NCI-H146 (cell line): ENCODE measurements around the gene GAL.
A peak's percentile ranks its signal among the peaks of the same experiment; 100 is the strongest.

Source experiments
- DNase-seq: peaks from one replicate; lab custom pipeline; 2025; lab: John Stamatoyannopoulos, UW

Gene GAL

GRCh38 chr11:68682531-68682961 lies 1.8 kb upstream of the GAL start:
- no peak for DNase-seq

GRCh38 chr11:68683121-68683520 lies 1.2 kb upstream of the GAL start:
- no peak for DNase-seq

DNA sequence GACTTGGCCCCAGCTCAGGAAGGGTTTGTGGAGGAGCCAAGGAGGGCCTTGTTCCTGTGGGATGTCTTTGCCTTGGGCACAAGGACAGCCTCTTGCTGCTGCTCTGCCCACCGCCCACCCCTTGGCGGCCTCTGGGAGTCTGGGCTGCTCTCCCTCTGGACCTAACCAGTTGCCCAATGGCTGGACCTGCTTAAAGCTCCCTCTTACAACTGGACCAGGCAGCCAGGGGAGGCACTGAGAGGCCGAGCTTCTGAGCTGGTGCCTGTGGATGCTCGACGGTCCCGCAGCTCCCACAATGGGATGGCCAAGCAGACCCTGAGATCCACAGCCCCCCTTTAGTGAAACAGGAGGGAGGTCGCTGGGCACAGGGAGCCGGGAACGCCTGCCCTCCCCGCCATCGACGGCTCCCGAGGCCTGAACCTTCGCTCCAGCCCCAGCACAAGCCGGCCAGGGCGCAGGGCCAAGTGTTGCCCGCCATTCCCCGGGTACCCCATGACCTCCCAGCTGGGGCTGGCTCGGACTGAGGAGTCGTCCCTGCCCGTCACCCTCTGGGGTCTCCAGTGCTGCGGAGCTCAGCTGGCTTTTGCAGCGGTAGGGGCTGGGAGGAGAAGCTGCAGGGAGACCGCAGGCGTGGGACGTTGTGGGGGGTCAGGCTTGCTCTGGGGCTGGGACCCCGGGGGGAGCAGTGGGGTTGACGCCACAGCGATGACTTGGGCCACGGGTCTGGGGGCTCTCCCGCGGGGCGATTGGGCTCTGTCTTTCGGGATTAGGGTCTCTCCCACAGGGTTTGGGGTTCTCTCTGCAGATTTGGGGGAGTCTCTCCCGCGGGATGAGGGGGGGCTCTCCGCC lies 584 bp upstream of the GAL start:
- DNase-seq, result no peak

DNA sequence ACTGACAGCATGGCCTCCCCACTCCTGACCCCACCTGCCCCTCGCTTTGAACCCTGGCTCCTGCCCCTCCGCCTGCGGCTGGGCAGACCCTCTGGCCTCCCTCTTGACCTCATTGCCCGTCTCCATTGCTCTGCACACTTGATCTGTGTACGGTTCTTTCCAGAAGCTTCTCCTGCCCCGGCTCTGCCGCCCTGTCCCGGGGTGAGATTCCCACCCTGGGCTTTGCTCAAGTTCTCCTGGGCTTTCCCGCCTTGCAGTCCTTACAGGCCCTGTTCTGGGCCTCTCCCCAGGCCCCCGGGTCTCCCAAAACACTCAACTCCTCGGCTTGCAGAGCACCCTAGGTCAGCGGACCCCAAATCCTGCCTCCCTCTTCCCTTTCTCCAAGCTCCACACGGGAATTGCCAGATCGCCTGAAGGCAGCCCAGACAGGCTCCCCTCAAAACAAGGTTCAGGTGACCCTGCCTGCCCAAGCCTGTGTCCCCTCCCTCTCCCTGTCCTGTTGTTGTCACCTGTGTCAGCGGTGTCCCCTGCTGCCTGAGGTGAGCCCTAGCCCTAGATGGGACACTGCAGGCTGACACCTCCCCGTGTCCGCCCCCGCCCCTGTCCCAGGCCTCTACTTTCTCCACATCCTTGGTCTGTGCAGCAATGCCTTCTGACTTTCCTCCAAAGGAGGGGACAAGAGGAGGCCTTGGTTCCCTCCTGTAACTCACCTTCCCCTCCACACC lies 1.5 kb downstream of the GAL start:
- no peak for DNase-seq

DNA sequence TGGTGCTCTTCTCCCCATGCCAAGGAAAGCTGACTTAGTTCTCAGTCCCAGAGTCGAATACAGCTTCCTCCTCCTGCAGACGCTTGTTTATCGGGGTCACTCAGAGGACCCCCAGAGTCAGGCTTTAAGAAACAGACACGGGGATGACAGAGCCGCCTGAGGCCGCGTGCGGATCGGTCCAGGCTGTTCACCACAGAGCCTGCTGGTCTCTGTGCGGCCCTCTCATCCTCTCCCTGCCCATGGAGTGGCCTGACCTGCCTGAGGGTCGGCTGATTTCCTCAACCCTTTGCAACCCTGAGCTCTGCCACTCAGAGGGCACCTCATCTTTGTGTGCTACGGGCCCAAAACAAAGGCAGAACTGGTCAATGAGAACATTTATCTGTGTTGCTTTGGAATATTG lies 2.1 kb downstream of the GAL start:
- no peak for DNase-seq

GRCh38 chr11:68687311-68687710 lies 3.0 kb downstream of the GAL start:
- no peak for DNase-seq

- DNase-seq, result no peak
Measured at GRCh38 chr11:68687986-68688385, 3.6 kb downstream of the GAL start.

DNA sequence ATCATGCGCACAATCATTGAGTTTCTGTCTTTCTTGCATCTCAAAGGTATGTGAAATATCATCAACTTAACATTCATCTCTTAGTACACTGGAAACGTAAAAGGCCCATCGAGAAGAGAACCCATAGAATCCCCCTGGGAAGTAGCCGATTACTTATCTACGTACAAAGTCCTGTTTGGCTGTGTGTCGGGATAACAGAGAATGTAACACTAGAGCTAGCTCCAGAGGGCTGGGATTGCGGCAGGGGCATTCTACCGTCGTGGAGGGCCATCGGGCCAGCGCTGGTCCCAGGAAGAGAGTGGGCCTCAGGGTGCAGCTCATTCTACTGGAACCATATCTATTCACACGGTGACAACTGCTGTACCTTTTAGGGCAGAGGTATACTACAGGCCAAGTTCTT lies 4.5 kb downstream of the GAL start:
- no peak for DNase-seq

- no peak for DNase-seq
Measured at GRCh38 chr11:68689737-68690625, 5.6 kb downstream of the GAL start.

DNA sequence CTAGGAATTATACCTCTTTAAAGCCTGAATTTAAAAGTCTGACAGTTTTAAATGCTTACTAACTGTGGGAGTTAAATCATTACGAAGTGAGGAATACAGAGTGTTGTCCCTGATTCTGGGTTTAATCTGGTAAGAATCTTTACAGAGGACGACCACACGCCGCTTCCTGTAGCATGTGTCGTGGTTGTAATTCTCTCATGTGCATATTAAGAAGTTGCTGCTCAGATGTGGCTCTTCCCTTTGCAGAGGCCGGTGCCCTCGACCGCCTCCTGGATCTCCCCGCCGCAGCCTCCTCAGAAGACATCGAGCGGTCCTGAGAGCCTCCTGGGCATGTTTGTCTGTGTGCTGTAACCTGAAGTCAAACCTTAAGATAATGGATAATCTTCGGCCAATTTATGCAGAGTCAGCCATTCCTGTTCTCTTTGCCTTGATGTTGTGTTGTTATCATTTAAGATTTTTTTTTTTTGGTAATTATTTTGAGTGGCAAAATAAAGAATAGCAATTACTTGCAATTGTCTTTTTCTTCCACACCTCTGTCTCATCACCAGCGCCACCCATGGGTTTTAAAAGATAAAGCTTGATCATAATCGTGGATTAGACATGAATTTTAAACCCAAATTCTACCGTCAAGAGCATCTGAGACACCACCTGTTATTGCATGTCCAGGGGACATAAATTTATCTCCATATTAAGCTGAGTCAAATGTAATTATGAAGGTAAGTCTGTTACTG lies 6.5 kb downstream of the GAL start:
- DNase-seq, result no peak

DNA sequence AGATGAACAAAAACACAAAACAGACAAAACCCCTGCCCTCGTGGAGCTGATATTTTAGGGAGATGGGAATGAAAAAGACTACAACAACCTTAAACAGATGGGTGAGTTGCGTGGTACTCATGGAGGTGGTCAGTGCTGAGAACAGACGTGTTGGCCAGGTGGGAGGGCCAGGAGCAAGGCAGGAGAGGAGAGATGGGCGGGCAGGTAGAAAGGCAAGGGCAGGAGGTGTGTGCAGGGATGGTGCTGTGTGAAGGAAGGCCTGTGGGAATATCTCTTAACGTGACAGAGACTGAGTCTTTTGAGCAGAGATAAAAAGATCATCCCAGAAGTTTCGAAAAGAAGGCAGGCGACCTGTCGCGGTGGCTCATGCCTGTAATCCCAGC lies 7.0 kb downstream of the GAL start:
- DNase-seq, result no peak

- no peak for DNase-seq
Measured at GRCh38 chr11:68692115-68692514, 7.8 kb downstream of the GAL start.

DNA sequence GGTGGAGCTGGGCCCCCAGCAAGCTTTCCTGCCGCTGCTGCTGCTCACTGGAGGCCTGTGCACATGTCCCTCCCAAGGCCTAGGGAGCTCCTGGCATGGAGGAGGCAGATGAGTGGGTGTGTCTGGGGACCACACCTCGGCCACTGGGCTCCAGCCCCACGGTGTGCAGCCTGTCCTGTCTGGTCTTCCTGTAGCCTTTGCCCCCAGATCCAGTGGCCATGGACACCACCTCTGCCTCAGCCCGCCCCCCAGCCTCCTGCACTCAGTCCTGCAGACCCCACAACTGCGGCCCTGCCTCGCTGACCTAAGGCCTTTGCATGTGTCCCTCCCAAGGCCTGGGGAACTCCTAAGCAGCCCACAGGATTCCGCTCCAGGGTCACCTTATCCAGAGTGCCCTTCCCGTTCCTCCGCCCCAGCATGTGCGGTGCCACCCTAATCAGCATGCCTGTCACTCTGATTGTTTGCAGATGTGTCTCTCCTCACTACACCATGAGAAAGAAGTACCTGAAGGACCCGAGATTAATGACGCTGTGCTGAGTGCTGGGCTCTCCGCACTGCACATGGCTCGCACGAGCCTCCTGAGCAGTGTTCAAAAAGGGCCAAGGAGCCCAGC lies 8.6 kb downstream of the GAL start:
- no peak for DNase-seq

DNA sequence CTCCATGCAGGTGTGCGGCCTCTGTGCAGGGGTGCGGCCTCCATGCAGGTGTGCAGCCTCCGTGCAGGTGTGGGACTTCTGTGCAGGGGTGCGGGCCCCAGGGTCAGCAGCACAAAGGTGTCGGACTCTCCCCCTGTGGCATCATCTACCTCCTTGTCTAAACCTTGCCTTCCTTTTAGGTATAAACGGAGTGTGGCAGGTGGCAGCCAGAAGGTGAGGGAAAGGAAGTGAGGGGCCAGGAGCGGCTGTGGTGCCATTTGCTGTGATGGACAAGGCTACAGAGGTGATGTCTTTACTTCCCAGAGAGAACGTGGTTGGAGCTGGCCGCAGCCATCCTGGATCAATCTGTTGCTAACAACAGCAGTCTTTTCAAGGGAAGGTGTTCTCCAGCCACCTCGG lies 9.1 kb downstream of the GAL start:
- DNase-seq, result no peak

- DNase-seq, result no peak
Measured at GRCh38 chr11:68694431-68695297, 10.3 kb downstream of the GAL start.

DNA sequence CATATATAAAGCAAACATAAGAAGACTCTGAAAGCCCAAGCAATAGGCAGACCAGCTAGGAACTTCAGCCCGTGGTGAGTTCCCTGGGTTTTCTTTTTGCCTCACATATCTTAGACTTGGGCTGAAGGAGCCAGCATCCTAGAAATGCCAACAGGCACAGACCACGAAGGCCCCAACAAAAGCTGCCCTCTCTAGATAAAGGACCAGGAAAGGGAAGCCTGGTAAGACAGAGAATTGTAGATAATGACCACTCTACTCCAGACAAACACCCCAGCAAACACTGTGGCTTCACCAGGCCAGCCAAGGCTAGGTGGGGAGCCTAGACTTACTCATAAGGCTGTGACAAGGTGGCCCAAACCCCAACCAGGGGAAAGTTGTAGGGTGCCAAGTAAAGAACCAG lies 11.2 kb downstream of the GAL start:
- DNase-seq, result no peak

DNA sequence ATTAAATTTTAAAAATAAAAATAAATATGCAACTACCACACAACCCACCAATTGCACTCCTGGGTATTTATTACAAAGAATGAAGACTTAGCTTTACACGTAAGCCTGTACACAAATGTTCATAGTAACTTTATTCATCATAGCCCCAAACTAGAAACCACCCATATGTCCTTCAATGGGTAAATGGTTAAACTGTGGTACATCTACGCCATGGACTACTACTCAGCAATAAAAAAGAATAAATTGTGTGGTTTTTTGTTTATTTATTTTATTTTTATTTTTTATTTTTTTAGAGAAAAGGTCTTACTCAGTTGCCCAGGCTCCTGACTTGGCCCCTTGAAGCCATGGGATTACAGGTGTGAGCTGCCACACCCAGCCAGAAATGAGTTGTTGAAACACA lies 14.6 kb downstream of the GAL start:
- DNase-seq, result no peak

DNA sequence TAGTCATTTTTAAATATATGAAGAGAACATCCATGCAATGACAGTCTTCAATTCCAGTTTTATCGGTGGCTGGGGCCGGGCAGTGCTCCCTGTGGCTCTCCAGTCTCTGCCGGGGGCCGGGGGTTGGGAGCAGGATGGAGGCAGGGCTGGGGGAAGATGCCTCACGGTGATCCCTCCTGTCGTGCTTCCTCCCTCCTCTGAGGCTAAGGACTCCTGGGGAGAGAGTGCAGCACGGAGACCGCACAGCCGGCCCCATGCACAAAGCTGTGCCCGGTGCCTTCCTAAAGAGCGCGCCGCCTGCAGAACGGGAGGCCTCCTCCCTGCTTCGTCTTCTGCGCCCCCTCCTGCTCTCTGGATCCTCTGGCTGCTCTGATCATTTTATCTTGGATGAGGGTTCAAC lies 20.5 kb downstream of the GAL start:
- DNase-seq, result peak; percentile 56

DNA sequence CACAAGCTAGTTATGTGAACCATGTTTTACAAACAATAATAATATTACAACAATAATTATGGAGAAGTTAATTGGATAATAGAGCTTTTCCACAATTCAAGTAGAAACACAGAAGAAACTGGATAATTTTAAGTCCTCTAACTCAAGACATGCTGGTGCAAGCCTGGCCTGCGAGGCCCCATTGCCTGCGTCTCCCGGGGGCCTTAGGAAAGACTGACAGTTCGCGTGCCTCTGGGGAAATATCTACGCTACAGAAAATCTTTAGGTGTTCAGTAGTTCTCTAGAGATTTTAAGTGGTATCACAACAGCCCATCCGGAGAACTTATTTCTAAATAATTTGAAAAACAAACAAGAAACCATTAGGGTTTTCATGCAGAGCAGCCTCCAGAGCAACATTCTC lies 23.2 kb downstream of the GAL start:
- no peak for DNase-seq

- DNase-seq, result no peak
Measured at GRCh38 chr11:68709062-68709461, 24.7 kb downstream of the GAL start.
